HG02884 (cell line): ENCODE data around the gene THBS2.
A peak's percentile ranks its signal among the peaks of the same experiment; 100 is the strongest.
"Not testable (repeated sequence)": the region's sequence is repeated elsewhere in the genome, so short reads cannot be mapped to it uniquely, and the experiment has no call there.

Source experiments
- ATAC-seq: cut with Tn5 transposase; IDR thresholded peaks from one replicate; pipeline ENCODE4 v1.9.1; 2021; ENCODE audit warnings: mild to moderate bottlenecking, moderate library complexity; ENCODE audit not compliant: unreplicated experiment

THBS2 gene

GRCh38 chr6:169212897-169213813 lies 40.5 kb downstream of the THBS2 start:
- ATAC-seq, result peak; percentile 99

GRCh38 chr6:169212436-169212835 lies 41.2 kb downstream of the THBS2 start:
- ATAC-seq, result no peak

GRCh38 chr6:169211881-169212280 lies 41.8 kb downstream of the THBS2 start:
- no peak for ATAC-seq

- no peak for ATAC-seq
These were observed 43.0 kb downstream of the THBS2 start for GRCh38 chr6:169210611-169211010.

- ATAC-seq, result no peak
These were observed 45.6 kb downstream of the THBS2 start for GRCh38 chr6:169208011-169208410.

- no peak for ATAC-seq
These were observed 46.2 kb downstream of the THBS2 start for GRCh38 chr6:169207482-169207881.

- ATAC-seq, result no peak
These were observed 48.2 kb downstream of the THBS2 start for GRCh38 chr6:169205176-169206160.

GRCh38 chr6:169204167-169204566 lies 49.5 kb downstream of the THBS2 start:
- no peak for ATAC-seq

- no peak for ATAC-seq
These were observed 51.7 kb downstream of the THBS2 start for GRCh38 chr6:169201985-169202384.

- ATAC-seq, result no peak
These were observed 52.6 kb downstream of the THBS2 start for GRCh38 chr6:169200893-169201514.

GRCh38 chr6:169199625-169200335 lies 53.9 kb downstream of the THBS2 start:
- no peak for ATAC-seq

- ATAC-seq, result no peak
These were observed 54.8 kb downstream of the THBS2 start for GRCh38 chr6:169198885-169199284.

GRCh38 chr6:169197929-169198328 lies 55.7 kb downstream of the THBS2 start:
- not testable (repeated sequence) for ATAC-seq

GRCh38 chr6:169196279-169196678 lies 57.4 kb downstream of the THBS2 start:
- not testable (repeated sequence) for ATAC-seq

GRCh38 chr6:169194737-169195136 lies 58.9 kb downstream of the THBS2 start:
- no peak for ATAC-seq

GRCh38 chr6:169190970-169191369 lies 62.7 kb downstream of the THBS2 start:
- ATAC-seq, result no peak

GRCh38 chr6:169190144-169190584 lies 63.5 kb downstream of the THBS2 start:
- no peak for ATAC-seq

- ATAC-seq, result no peak
These were observed 64.0 kb downstream of the THBS2 start for GRCh38 chr6:169189686-169190085.

- no peak for ATAC-seq
These were observed 64.5 kb downstream of the THBS2 start for GRCh38 chr6:169189182-169189581.

- no peak for ATAC-seq
These were observed 65.2 kb downstream of the THBS2 start for GRCh38 chr6:169188475-169188874.
